Natural killer cell (primary cell): ENCODE data around the gene SLC5A12. TPM values are rescaled to one million over a fixed set of nuclear protein-coding genes. Genes with fewer than 3 reads are reported as not detected.

Experiments
- ATAC-seq, 3 donors: fragments of 150-1000 bp in 2 of 3; fragments of 200-7000 bp in 1 of 3; cut with Tn5 transposase; 1 replicate in 1 of 3; 2 replicates in 2 of 3; pipeline ENCODE4 v1.10.0; 2021; ENCODE audit warnings: mild to moderate bottlenecking in 2 of 3, moderate library complexity in 2 of 3
- DNase-seq, 2 donors: peaks; one replicate each; pipeline versions ENCODE4 v3.0.0 to v3.0.0-alpha.2; 2013 to 2021; ENCODE audit warnings: mixed read lengths in 1 of 2
- H3K27ac ChIP-seq: one replicate; pipeline ENCODE4 v1.5.1; 2013; ENCODE audit warnings: mild to moderate bottlenecking, low read length
- H3K27me3 ChIP-seq: one replicate; pipeline ENCODE4 v1.6.1; 2013; ENCODE audit warnings: low read length; ENCODE audit not compliant: control insufficient read depth, insufficient read depth
- H3K36me3 ChIP-seq: one replicate; pipeline ENCODE4 v1.6.1; 2013; ENCODE audit warnings: low read length; ENCODE audit not compliant: control insufficient read depth, insufficient read depth
- H3K4me1 ChIP-seq: one replicate; pipeline ENCODE4 v1.6.1; 2013; ENCODE audit warnings: low read length; ENCODE audit not compliant: control insufficient read depth, insufficient read depth
- H3K4me3 ChIP-seq: one replicate; pipeline ENCODE4 v1.5.1; 2013; ENCODE audit warnings: low read length
- H3K9me3 ChIP-seq: one replicate; pipeline ENCODE4 v1.6.1; 2013; ENCODE audit warnings: low read length; ENCODE audit not compliant: control insufficient read depth, insufficient read depth
- H3K27ac Mint-ChIP-seq, 2 donors: one replicate each; pipeline ENCODE4 v1.8.0; 2022; ENCODE audit warnings: mild to moderate bottlenecking in 2 of 2, mixed read lengths in 2 of 2, moderate library complexity in 1 of 2
- H3K27me3 Mint-ChIP-seq, 2 donors: one replicate each; pipeline ENCODE4 v1.8.0; 2022; ENCODE audit warnings: low read depth in 2 of 2, mixed read lengths in 2 of 2
- H3K36me3 Mint-ChIP-seq: one replicate; pipeline ENCODE4 v1.8.0; 2022; ENCODE audit warnings: mixed read lengths
- H3K4me1 Mint-ChIP-seq, 2 donors: one replicate each; pipeline ENCODE4 v1.8.0; 2022; ENCODE audit warnings: mixed read lengths in 2 of 2
- H3K4me3 Mint-ChIP-seq: one replicate; pipeline ENCODE4 v1.8.0; 2022; ENCODE audit warnings: mild to moderate bottlenecking, moderate library complexity, mixed read lengths
- H3K9me3 Mint-ChIP-seq, 2 donors: one replicate each; pipeline ENCODE4 v1.8.0; 2022; ENCODE audit warnings: mixed read lengths in 2 of 2
- WGBS: methylation state at CpG from one replicate; pipeline ENCODE4 v1.1.7; 2013; ENCODE audit warnings: missing lambda C conversion rate; ENCODE audit not compliant: insufficient coverage; 5-methylcytosine and 5-hydroxymethylcytosine counted together
- intact Hi-C: fragments of 100-400 bp; cut with micrococcal nuclease; formaldehyde crosslinking; loops from one replicate; pipeline ENCODE4 v1.14.2; 2022
- total RNA-seq, 4 donors: library from RNA; stranded (reverse); fragments of 120-200 nt in 1 of 4; gene quantifications; one replicate each; pipeline versions ENCODE4 v1.2.3 to v1.2.4, GENCODE V29; 2013 to 2022
- TF ChIP-seq, protein P1 (sequence below): fragments of 200-600 bp; IDR thresholded peaks from one replicate; pipeline ENCODE4 v1.8.0; 2022; ENCODE audit warnings: antibody characterized with exemption

The SLC5A12 gene
- total RNA-seq, 3 donors from 2014 or later (not counting 1 experiment from before 2014, with no cell fraction given), result not detected

DNA sequence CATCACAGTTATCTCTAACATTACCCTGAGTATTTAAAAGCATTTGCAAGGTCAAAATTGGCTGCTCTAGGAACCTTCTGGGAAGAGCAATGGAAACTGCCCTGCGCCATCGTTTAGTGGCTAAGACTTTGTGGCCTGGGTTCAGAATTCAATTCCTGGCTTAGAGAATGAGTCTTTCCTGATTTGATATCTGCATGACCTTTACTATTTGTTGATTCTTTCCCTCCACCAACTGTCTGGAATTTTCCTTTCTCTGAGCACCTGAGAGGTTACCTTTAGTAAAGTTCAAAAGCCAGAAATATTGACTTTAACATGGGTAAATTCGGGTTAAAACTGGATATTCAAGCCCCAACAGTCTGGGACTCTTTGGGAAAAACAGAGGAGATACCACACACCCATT is 43.0 kb upstream of the SLC5A12 start:
- Mint-ChIP-seq H3K36me3 (no peaks in the 10 kb centered on the region), H3K4me1 (no peaks in the 10 kb centered on the region), H3K27me3 (no peaks in the 10 kb centered on the region), H3K9me3 (peaks cover 2 to 11% of the 10 kb centered on the region in 2 donors), H3K27ac (no peak overlapping the region), H3K4me3 (no peak overlapping the region)
- Histone ChIP-seq H3K27ac (no peak overlapping the region), H3K4me1 (no peaks in the 10 kb centered on the region), H3K9me3 (no peaks in the 10 kb centered on the region), H3K27me3 (no peaks in the 10 kb centered on the region), H3K4me3 (no peak overlapping the region), H3K36me3 (no peaks in the 10 kb centered on the region)
- DNase-seq, result no peak
- intact Hi-C loops, result no loop called here
- 81% methylated on average over 3 of the region's 3 CpGs for WGBS
- no peak for ATAC-seq
- TF ChIP-seq, protein P1, sequence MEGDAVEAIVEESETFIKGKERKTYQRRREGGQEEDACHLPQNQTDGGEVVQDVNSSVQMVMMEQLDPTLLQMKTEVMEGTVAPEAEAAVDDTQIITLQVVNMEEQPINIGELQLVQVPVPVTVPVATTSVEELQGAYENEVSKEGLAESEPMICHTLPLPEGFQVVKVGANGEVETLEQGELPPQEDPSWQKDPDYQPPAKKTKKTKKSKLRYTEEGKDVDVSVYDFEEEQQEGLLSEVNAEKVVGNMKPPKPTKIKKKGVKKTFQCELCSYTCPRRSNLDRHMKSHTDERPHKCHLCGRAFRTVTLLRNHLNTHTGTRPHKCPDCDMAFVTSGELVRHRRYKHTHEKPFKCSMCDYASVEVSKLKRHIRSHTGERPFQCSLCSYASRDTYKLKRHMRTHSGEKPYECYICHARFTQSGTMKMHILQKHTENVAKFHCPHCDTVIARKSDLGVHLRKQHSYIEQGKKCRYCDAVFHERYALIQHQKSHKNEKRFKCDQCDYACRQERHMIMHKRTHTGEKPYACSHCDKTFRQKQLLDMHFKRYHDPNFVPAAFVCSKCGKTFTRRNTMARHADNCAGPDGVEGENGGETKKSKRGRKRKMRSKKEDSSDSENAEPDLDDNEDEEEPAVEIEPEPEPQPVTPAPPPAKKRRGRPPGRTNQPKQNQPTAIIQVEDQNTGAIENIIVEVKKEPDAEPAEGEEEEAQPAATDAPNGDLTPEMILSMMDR, result no peak

DNA sequence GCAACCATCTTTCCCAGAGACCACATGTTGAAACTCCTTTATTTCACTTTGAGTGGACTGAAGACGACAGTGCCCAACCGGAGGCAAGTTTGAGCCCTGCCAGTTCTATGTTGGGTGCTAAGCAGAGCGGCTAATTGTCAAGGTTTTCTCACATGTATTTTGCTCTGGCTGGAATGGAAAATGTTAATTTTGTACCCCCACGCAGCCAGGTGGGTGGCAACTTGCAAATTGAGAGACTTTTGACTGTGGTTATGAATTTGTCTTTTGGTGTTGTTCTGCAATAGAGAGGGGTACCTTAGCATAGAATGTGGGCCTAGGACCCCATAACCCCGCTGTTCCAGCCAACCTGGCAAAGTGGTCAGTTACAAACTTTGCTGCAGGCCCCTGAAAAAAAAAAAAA is 42.5 kb upstream of the SLC5A12 start:
- H3K9me3 Mint-ChIP-seq, result peaks cover 2 to 9% of the 10 kb centered on the region in 2 donors
- Histone ChIP-seq H3K27ac (no peak overlapping the region), H3K36me3 (no peaks in the 10 kb centered on the region), H3K4me3 (no peak overlapping the region), H3K9me3 (no peaks in the 10 kb centered on the region), H3K27me3 (no peaks in the 10 kb centered on the region), H3K4me1 (no peaks in the 10 kb centered on the region)
- no peaks in the 10 kb centered on the region for H3K27me3 Mint-ChIP-seq
- H3K36me3 Mint-ChIP-seq, result no peaks in the 10 kb centered on the region
- intact Hi-C loops, result no loop called here
- no peak for DNase-seq
- H3K4me3 Mint-ChIP-seq, result no peak overlapping the region
- no peak for ATAC-seq
- H3K27ac Mint-ChIP-seq, result no peak overlapping the region
- H3K4me1 Mint-ChIP-seq, result no peaks in the 10 kb centered on the region
- TF ChIP-seq, protein P1, result no peak
- 82% methylated on average over 5 of the region's 5 CpGs for WGBS

DNA sequence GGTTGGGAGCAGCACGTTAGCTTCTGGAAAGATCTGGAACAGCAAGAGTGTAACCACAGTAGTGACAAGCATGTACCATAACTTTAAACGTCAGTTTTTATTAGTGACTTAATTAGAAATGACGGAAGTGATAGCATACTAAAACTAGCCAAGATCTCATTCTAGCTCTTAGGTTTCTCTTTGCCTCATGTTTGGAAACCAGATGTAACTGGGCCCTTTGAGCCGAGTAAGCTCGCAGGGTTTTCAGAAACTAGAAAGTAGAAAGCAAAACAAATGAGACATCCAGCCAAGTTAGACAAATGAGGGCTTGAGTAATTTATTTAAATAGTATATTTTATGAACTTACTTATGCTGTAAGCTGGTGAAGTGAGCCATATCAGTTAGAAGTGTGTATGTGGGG is 40.2 kb upstream of the SLC5A12 start:
- Histone ChIP-seq H3K9me3 (no peaks in the 10 kb centered on the region), H3K27ac (no peak overlapping the region), H3K4me3 (no peak overlapping the region), H3K27me3 (no peaks in the 10 kb centered on the region), H3K4me1 (no peaks in the 10 kb centered on the region), H3K36me3 (no peaks in the 10 kb centered on the region)
- intact Hi-C loops, result no loop called here
- ATAC-seq (no peak), DNase-seq (no peak)
- WGBS, result 87% methylated on average over 5 of the region's 5 CpGs
- no peaks in the 10 kb centered on the region for H3K4me1 Mint-ChIP-seq
- H3K9me3 Mint-ChIP-seq, result peaks cover 2 to 7% of the 10 kb centered on the region in 2 donors
- H3K27ac Mint-ChIP-seq, result no peak overlapping the region
- no peaks in the 10 kb centered on the region for H3K36me3 Mint-ChIP-seq
- no peak overlapping the region for H3K4me3 Mint-ChIP-seq
- TF ChIP-seq, protein P1, result no peak
- H3K27me3 Mint-ChIP-seq, result no peaks in the 10 kb centered on the region

- H3K27ac Mint-ChIP-seq, result no peak overlapping the region
- H3K36me3 Mint-ChIP-seq, result no peaks in the 10 kb centered on the region
- H3K27me3 Mint-ChIP-seq, result no peaks in the 10 kb centered on the region
- H3K27ac ChIP-seq, result no peak overlapping the region
- DNase-seq (no peak), ATAC-seq (no peak)
- no peaks in the 10 kb centered on the region for H3K27me3 ChIP-seq
- 84% methylated on average over 4 of the region's 4 CpGs for WGBS
- H3K4me3 Mint-ChIP-seq, result no peak overlapping the region
- H3K36me3 ChIP-seq, result no peaks in the 10 kb centered on the region
- no peaks in the 10 kb centered on the region for H3K4me1 Mint-ChIP-seq
- no peaks in the 10 kb centered on the region for H3K4me1 ChIP-seq
- no peak overlapping the region for H3K4me3 ChIP-seq
- peaks cover 2 to 7% of the 10 kb centered on the region in 2 donors for H3K9me3 Mint-ChIP-seq
- H3K9me3 ChIP-seq, result no peaks in the 10 kb centered on the region
- intact Hi-C loops, result no loop called here
- TF ChIP-seq, protein P1, result no peak
Observed at GRCh38 chr11:26761361-26761809, 39.5 kb upstream of the SLC5A12 start.
